Activated CD4-positive, alpha-beta T cell treated with anti-CD3 and anti-CD28 coated beads for 1 hour (primary cell): Measurements from ENCODE around the gene SYNDIG1.

Source experiments
- DNase-seq: peaks from one replicate; pipeline ENCODE4 v3.0.0-alpha.2; 2020

The SYNDIG1 gene

DNA sequence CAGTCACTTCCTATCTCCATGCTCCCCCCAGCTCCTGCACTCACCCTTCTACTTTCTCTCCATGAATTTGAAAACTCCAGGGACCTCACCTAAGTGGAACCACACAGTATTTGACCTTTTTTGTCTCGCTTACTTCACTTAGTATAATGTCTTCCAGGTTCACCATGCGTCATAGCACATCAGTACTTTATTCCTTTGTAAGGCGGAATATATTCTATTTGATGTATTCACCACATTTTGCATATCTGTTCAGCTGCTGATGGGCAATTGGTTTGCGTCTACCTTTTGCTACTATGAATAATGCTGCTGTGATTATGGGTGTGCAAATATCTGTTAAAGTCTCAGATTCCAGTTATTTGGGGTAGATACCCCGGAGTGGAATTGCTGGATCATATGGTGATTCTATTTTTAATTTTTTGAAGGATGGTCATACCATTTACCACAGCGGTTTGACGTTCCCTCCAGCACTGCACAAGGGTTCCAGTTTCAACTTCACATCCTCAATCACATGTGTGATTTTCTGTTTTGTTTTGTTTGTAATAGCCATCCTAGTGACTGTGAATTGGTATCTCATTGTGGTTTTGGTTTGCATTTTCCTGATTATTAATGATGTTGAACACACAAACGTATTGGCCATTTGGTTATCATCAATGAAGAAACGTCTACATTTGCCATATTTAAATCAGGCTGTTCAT, 20.3 kb upstream of the SYNDIG1 start:
- DNase-seq, result no peak

DNA sequence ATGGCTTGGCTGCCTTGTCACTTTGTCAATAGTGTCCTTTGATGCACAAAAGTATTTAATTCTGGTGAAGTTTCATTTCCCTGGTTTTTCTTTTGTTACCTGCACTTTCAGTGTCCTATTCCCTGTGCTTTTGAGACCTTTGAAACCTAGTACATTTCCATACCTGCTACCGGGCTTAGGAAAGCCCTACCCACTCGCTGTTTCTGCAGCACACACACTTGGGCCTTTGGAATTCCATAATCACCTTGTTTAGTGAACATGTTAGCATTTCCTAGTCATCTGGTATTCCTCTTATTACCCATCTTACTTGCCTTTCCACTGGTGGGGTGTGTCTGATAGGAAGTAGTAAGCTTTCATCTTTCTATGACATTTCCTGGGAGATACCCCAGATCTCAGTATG, 19.3 kb upstream of the SYNDIG1 start:
- DNase-seq, result no peak

DNA sequence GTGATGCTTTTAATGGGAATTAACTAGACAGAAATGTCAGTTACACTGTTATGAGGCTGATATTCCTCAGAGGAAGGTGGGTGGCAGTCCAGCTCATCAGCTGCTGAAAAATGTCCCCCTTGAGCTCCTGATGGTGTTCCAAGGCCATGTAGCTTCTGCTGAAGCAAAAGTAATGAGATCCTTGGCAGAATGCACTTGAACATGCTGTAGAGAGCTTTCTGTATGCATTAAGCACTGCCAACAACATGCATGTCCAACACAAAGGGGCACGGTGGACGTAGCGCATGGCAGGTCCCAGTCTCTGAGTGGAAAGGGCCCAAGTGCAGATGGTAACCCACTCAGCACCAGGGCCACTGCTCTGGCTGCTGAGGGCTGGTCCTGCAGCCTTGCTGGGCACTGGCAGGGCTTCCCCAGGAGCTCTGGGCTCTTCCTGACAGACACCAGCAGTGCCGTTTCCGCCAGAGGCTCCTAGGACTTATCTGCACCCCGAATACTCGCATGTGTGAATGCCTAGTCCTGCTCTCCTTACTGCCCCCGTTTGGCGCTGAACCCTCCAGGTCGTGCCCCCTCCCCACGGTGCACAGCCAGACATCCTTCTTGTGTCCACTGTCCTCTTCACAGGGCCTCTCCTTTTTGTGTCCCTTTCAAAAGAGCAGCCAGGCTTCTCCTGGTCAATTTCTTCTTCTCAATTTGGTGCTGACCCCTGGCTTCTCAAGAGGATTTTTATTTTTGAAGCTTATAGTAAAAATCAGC, 18.6 kb upstream of the SYNDIG1 start:
- no peak for DNase-seq

DNA sequence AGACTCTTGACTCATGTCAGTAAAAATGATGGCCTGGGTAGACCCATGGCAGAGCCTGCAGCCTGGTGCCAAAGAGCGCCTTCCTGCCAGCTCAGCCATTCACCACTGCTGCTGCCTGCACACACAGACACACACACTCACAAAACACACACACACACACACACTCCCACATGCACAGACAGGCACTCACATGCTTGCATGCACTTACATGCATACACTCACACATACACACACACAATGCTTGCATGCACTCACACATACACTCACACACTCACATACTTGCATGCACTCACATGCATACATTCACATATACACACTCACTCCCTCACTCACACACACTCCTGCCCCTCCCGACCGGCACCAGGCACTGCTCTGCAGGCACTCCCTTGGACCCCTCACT, 18.0 kb upstream of the SYNDIG1 start:
- no peak for DNase-seq

DNA sequence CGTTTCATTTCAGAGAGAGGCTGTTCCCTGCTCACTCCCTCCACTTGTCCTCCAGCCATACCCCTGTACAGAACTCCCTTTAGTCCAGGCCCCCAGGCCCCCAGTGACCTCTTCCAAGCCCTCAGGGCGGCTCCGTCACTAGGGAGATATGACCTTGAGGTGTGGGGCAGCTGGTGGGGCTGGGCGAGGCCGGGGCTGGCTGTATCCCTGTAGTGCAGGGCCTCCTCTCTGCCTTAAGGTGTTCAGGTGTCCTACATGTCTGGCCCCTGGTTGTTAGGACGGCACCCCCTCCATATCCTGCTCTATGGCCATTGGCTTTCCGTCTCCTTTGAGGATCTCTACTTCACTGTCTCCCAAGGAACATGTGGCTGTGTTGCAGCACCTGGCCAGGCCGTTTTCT, 17.4 kb upstream of the SYNDIG1 start:
- no peak for DNase-seq

DNA sequence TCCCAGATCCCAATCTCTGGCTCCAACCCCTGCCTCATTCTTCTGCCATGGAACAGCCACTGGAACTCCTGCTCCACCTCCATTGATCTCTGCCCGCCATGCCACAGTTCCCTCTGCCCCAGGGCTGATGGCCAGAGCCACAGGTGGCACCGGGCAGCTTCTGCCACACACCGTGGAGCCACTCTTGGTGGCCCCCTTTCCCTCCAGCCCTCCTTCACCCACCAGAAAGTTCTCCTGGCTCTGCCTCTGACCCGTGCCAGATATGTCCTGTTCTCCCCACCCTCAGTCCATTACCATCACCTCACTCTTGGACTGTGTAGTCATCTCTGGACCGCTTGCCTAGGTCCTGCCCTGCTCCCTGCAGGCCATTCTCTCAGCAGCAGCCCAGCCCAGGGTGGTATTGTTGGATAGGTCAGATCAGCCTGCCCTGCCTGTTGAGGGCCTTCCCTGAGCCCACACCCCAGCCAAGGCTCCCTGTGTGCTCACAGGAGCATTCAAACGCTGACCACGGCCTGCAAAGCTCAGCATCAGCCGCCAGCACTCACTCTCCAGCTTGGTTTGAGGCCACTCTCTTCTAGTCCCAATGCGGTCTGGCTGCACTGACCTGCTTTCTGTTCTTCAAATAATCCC, 16.8 kb upstream of the SYNDIG1 start:
- DNase-seq, result no peak

DNA sequence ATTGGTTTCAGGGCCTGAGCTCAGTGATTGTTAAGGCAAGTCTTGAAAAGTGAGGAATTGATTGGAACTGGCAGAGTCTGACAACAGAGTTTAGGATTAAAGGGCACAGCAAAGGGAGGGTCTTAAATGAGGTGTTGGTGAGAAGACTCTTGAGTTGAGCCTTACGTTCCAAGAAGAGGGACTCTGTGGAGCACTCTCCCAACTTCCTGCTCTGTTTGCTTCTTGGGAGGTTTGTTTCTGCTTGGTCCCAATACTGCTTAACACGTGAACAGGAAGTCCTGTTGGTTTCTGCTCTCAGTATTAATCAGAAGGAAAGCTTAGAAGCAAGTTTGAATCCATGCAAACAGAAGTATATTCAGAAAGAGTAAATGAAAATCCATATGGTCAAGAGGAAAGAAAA, 15.6 kb upstream of the SYNDIG1 start:
- no peak for DNase-seq

DNA sequence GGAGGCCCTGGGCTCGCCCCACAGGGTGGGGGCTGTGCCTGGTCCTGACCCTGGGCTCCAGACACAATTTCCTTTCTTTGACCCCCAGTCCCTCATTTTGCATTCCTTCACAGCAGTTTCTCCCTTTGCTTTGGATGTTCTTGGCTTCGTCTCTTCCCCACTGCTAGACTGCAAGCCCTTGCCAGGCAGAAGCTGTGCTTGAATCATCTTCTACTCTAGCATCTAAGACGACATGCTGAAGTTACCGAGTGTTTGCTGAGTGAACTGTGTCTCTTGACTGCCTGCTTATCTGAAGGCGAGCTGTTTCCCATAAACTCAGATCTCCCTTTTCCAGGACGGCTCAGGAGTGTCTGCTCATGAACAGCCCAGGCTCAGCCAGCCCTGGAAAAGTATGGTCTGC, 14.3 kb upstream of the SYNDIG1 start:
- DNase-seq, result no peak

DNA sequence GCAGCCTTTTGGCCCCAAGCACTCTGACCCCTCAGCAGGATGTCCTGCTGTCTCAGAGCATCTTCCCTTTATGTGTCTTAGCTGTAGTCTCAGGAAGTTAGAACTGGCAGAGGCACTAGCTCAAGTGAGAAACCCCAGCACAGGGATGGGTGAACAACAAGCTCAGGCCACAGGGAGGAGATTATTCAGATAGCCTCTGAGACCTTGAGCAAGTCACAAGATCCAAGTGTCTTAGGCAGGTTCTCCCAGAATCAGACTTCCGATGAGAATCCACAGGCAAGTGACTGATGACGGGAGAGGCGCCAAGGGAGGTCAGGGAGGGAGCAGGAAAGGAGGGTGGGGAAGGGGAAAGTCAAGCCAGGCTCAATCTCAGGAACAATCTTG, 13.0 kb upstream of the SYNDIG1 start:
- DNase-seq, result no peak

DNA sequence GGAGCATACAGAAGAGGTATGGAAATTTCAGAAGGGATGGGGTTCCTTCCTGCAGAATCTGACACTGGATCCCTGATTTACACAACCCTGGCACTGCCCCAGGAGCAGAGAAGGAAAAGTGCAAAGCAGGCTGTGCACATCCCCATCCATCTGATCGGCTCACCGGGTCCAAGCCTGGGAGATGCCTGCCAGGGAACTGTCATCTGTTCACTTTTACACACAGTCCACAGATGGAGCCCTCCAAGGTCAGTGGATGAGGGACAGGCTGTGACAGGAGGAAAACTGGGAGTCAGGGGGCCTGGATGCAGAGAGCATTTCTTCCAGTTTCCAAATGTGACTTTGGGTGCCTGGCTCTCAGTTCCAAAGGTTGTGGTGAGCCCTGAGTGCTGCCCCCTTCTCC, 11.0 kb upstream of the SYNDIG1 start:
- no peak for DNase-seq

DNA sequence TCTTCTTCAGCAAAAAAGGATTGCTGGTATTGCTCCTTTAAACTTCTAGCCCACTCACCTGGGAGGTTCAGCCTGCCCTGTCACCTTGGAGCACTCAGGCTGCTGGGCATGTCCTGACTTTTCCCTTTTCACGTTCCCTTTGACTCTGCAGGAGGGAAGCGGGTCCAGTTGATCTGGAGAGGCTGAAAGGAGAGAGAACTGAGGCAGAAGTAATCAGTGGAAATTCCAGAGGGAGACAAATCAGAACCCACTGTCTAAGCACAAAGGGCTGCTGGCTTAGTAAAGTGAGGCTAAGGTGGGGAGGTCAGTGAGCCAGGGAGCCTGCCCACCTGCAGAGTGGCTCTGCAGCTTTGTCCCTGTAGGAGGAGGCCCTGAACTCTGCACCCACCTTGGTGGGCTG, 9.7 kb upstream of the SYNDIG1 start:
- no peak for DNase-seq

DNA sequence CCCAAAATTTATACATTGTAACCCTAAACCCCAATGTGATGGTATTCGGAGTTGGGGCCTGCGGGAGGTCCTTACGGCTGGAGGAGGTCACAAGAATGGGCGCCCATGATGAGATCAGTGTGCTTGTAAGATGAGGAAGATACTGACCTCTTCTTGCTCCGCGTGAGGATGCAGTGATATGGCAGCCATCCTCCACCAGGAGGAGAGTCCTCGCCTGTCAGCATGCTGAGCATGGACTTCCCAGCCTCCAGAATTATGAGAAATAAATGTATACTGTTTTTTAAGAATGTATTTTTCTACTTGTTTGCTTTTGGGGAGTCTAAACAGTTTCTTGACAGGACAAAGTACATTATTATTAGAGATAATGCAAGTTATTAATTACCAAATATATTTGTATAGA, 8.7 kb upstream of the SYNDIG1 start:
- DNase-seq, result no peak

DNA sequence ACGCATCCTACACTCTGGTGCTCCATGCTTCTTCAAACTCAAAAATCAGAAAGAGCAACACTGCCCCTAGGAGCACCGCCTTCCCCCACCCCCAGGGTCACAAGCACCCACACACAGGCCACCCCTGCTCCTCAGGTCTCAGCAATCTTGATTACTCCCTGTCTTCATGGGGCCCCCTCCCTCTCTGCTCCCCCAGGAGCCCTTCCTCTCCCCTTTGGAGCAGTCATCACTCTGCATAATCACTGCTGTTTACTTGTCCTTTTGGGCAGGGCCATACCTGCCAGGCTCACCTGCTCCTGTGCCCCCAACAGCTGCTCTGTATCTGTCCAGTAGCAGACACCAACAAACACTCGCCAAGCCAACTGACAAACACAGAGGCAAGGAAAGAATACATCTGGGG, 7.6 kb upstream of the SYNDIG1 start:
- no peak for DNase-seq

DNA sequence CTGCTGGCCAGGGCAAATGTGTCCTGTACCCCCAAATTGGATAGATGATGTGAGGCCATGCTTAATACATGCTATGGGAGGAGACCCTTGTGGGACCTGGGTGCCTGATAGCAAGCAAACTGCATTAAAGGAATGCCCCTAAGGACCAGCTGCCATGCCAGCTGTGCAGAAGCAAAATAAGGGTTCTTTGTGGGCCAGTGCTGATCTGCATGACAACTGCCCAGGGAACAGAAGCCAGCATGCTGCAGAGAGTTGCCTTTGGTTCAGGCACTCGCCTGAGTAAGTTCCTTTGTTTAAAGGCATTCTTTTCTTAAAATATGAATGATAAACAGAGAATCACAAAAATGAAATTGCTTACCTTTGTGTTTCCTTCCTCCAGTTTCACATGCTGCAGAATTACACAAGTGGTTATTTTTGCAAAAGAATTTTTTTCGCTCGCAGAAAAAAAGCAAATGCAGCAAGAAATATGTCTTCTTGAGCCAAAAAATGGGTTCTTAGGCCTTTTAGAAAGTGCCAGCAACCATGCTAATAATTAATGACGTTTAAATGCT, 6.9 kb upstream of the SYNDIG1 start:
- no peak for DNase-seq

DNA sequence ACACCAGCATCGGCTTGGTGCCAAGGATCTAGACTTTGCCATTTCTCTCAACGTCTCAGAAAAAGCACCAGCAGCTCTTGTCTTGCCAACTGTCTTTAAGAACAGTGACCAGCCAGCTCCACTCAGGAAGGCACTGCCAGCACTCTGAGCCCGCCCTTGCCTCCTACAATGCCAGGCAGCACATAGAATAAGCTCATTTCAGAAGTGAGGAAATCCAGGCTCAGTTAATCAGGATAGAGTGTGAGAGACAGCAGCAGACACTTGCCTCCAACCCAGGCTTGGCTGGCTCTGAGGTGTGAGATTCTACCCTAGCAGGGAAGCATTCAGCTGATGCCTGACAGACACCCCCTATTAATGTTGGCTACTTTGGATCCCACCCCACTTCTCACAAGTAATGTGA, 4.3 kb upstream of the SYNDIG1 start:
- DNase-seq, result no peak

DNA sequence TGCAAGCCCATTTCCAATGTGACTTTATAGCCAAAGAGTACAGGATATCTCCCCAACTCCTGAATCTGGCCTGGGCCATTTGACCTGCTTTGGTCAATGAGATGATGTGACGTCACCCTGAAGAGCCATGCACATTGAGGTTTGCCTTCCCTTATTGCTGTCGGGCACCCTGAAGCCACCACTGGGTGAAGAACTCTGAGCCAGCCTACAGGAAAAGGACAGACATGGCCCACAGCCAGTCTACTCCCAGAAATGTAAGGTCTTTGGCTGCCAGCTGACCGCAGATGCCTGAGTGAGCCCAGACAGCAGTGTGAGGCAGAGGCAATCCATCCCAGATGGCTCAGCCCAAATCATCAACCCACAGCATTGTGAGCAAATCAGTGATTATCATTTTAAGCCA, 3.7 kb upstream of the SYNDIG1 start:
- DNase-seq, result no peak

DNA sequence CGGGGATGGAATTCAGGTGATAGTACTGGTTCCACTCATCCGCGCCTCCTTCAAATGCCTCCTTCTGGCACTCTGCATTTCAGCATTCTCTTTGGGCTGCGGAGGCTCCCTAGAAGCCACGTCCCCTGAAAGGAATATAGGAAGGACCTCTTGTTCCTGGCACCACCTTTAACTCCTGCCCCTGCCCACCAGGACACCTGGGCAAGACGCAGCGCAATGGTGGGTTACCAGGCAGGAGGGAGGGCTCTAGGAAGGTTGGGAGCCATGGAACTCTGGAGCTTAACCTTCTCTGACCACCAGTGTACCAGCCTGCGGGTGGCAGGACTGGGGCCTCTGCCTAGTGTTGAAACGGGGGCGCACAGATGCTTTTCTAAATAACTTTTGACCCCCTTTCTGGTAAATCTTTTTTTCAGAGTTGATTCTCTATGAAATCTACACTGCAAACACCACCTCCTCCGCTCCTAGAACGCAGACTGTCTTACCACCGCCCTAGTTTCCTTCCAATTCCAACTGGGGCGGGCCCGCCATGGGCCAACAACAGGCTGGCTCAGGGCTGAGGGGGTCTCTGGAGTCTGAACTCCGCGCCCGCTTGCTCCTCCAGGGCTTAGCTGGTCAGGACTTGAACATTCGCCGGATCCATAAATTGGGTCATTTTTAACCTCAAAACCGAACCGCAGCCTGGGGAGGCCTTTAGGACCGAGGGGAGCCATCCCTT, 871 bp upstream of the SYNDIG1 start:
- DNase-seq, result no peak

DNA sequence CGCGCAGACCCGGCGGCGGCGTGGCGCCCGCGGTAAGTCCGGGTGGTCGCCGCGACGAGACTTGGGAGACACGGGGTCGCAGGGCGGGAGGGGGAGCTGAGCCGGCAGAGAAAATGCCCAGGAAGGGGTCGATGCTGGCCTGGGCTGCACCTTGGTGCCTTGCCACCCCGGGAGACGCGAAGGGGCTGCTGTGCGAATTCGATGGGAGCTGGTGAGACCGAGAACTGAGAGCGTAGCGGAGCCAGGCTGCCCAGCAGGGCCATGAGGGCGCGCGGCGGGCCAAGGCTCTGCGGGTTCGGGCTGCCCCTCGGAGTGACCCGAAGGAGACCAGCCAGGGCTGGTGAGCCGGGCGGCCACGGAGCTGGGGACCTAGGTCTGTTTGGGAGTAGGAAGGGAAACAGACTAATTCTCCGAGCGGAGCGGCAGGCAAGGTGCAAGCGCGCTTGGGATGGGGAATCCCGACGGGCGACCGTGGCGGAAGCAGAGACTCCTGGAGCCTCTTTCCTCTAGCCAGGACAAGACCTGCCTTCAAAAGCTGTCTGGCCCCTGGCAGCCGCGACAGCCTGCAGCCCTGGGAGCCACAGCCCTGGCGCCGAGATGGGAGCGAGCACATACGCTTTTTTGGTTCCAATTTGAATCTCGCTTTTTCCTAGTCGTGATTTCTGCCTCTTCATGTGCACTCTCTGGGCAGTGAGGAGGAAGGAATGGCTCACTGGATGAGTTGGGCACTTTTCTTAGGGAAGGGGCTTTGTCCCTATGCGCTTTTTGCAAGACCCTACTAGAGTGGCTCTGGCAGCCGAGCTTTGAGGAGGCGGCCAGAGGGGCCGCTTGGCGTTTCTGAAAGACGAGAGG, 691 bp downstream of the SYNDIG1 start:
- DNase-seq, result no peak

DNA sequence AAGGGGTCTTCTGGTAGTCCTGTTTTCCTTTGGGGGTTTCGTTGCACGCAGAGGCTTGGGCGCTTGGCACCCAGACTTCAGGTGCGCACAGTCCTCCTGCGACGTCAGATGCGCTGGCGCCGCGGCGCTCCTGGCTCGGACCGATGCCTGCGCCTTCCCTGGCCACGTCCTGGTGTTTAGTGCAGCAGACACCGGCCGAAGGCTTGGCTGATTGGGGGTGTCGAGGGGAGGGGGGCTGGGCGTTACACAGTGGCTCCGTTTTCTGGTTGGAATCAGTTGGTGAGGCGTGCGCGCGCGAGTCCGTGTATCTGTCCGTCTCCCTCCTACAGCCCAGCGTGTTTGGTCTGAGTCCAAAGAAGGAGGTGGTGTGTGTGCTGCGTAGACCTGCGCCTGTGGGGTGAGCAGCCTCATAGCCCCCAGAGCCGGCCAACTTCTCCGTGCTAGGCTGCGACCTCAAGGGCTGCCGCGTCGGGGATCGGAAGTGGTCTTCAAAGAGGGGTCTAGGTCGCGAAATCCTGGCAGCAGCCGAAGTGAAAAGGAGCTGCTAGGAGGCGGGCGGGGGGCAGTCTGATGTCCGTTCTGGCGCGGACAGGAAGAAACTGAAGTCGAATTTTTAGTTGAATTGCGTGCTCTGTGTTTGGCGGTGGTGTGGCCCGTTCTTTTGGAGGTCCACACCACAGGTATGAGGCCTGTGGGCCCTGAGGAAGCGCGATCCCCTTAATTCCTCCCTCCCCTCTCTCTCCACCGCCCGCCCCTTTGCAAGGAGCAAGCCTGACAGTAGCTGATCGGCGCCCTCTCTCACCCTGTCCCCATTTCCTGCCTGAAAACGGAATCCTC, 1.5 kb downstream of the SYNDIG1 start:
- DNase-seq, result no peak

DNA sequence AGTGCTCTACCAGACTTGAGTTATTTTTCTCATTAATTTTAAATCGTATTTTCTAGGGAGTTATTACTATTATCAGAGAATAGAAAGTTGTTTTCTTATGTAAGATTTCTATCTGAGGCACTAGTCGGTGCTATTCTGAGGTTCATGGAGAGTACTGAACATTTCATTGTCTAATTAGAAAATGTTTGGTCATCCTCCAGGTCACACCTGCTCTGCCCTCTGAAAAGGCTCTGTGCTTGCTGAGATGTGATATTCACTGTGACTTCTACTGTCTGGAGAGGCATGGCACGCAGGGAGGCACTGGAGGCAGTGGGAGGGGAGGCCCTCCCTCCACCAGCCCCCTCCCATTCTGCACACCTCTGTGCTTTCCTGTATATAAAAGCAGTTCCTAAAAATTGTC, 3.0 kb downstream of the SYNDIG1 start:
- DNase-seq, result no peak

DNA sequence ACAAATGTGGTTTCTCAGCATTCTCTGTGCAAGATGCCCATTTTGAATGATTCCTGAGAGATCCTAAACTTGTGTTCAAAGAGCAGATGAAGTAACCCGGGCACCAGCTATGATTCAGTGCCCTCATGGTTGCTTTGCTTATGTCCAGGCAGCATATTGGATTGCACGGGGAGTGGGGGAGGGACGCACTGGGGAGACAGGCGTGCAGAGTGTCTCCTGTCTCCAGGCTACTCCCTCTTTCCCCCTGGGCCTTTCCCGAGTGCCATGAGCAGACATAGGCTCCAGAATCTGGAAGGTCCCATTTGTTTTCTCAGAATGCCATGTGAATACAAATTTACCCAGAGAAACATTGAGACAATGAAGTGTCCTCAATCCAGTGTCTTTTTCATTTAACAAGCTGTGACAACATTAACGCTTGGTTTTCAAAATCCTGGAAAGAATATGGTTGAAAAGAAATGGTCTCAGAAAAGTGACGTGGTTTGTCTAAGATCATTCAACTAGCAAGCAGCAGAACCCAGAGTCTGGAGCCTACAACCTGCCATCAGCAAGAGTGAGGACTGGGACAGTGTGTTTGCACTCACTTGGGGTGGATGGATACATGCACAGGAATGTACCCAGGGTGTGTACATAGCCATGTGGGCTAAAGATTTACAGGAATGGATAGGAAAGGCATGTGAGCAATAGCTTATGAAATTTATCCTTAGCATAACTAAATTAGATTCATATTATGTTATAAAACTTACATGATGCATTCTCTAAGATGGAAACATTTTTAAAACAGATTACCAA, 4.2 kb downstream of the SYNDIG1 start:
- no peak for DNase-seq
